Spleen (tissue), 11 donors: ENCODE data around the gene RNPEP. TPM values are rescaled to one million over a fixed set of nuclear protein-coding genes. Genes with fewer than 3 reads are reported as not detected.

Experiments used
- DNase-seq: peaks from one replicate; pipeline ENCODE4 v3.0.0-alpha.2; 2020
- H3K27ac ChIP-seq, 8 donors: fragments of 200-600 bp; sonication (generic) in 7 of 8; 1 replicate in 4 of 8; 2 replicates in 4 of 8; pipeline versions ENCODE4 v1.5.0 to v1.8.0; 2016 to 2021; ENCODE audit warnings: inconsistent platforms in 4 of 8, mild to moderate bottlenecking in 4 of 8, moderate library complexity in 1 of 8
- H3K27me3 ChIP-seq, 7 donors: fragments of 200-600 bp; sonication (generic) in 6 of 7; replicated peaks in 1 of 7; 1 replicate in 4 of 7; 2 replicates in 3 of 7; pipeline versions ENCODE4 v1.5.0 to v1.8.0; 2016 to 2021; ENCODE audit warnings: inconsistent platforms in 3 of 7, mild to moderate bottlenecking in 1 of 7
- H3K36me3 ChIP-seq, 6 donors: fragments of 200-600 bp; sonication (generic) in 5 of 6; 1 replicate in 4 of 6; 2 replicates in 2 of 6; pipeline versions ENCODE4 v1.5.0 to v1.8.0; 2016 to 2021; ENCODE audit warnings: inconsistent platforms in 2 of 6
- H3K4me1 ChIP-seq, 6 donors: fragments of 200-600 bp; sonication (generic) in 5 of 6; 1 replicate in 3 of 6; 2 replicates in 3 of 6; pipeline versions ENCODE4 v1.5.0 to v1.8.0; 2016 to 2021; ENCODE audit warnings: inconsistent platforms in 3 of 6
- H3K4me3 ChIP-seq, 8 donors: fragments of 200-600 bp; sonication (generic) in 7 of 8; 1 replicate in 4 of 8; 2 replicates in 4 of 8; pipeline versions ENCODE4 v1.5.0 to v1.8.0; 2016 to 2021; ENCODE audit warnings: inconsistent platforms in 4 of 8, mild to moderate bottlenecking in 4 of 8, moderate library complexity in 2 of 8
- H3K9me3 ChIP-seq, 8 donors: fragments of 200-600 bp; sonication (generic) in 7 of 8; 1 replicate in 4 of 8; 2 replicates in 4 of 8; pipeline versions ENCODE4 v1.5.0 to v1.8.0; 2016 to 2021; ENCODE audit warnings: inconsistent platforms in 4 of 8
- CTCF ChIP-seq, 11 experiments: fragments of 200-600 bp in 7 of 11; fragments of 450-650 bp in 4 of 11; sonication (generic) in 4 of 11; IDR thresholded peaks in 8 of 11; conservative IDR thresholded peaks in 3 of 11; 1 replicate in 7 of 11; 2 replicates in 4 of 11; pipeline versions ENCODE4 v1.4.0 to v1.8.0; 2016 to 2021; ENCODE audit warnings: antibody characterized with exemption in 11 of 11, inconsistent platforms in 4 of 11, mild to moderate bottlenecking in 1 of 11
- POLR2A ChIP-seq, 3 donors: fragments of 450-650 bp; IDR thresholded peaks; one replicate each; pipeline ENCODE4 v1.5.1; 2017; ENCODE audit warnings: antibody characterized with exemption in 3 of 3, mild to moderate bottlenecking in 1 of 3
- POLR2AphosphoS5 ChIP-seq, 3 donors: sonication (generic); formaldehyde crosslinking; IDR thresholded peaks; one replicate each; pipeline ENCODE4 v1.5.1; 2017; ENCODE audit warnings: antibody characterized with exemption in 3 of 3
- WGBS, 5 donors: extraction: QIAGEN DNeasy Blood & Tissue Kit in 3 of 5; methylation state at CpG; one replicate each; pipeline versions ENCODE4 v1.1.5 to v1.1.7; 2013 to 2018; 5-methylcytosine and 5-hydroxymethylcytosine counted together
- intact Hi-C: fragments of 100-400 bp; cut with DNase I; formaldehyde crosslinking; loops from one replicate; pipeline ENCODE4 v1.15.0; 2023; ENCODE audit warnings: low total_unique reads
- polyA plus RNA-seq, 3 donors: library from polyadenylated mRNA; stranded (reverse); fragments of 200-250 nt; gene quantifications; one replicate each; pipeline ENCODE4 v1.2.1, GENCODE V29; 2013
- total RNA-seq, 7 donors: library from RNA; depleted of rRNA in 3 of 7; stranded (reverse); fragments of >200 nt in 3 of 7; fragmentation: NEBNext Ultra II Directional in 4 of 7; extraction: Animal tissue kit (Norgen Biotek cat#: 25700) in 4 of 7; gene quantifications; one replicate each; pipeline versions ENCODE4 v1.1.0 to v1.2.1, GENCODE V29; 2016 to 2021
- donor health status: healthy with polysubstance abuse.
- donor health status: DM: no; HTN: no; CAD: no; lungs with moderate emphysema.
- donor health status: DM: no; HTN: no; CAD: no.
- donor health status: Bipolar disorder and iron deficiency.
- donor health status: healthy.
- donor health status: DM: no; HTN: no; CAD: no.
- donor health status: DM: yes; HTN: yes; CAD: no.

RNPEP gene
- total and polyA plus RNA-seq, 10 donors: 24.8 to 69.0 (median 57.3) TPM

DNA sequence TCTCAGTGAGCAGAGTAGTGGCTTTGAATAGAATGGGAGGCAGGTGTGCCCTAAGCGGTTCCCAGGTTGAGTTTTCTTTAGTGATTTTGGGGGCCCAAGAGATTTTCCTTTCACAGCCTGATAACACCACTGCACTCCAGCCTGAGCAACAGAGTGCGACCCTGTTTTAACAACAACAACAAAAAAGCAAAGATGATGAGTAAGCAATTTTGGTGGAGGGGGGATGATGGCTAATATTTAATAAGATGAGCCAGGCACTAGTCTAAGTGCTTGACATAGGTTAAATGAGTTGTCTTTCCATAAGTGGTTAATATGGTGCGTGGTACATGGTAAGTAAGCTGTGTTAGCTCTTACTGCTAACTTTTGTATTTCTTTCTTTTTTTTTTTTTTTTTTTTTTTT is 2.0 kb downstream of the RNPEP start:
- no peak for DNase-seq
- Histone ChIP-seq H3K4me3 (peak overlapping the region in 1 of 8 donors; percentile 100), H3K27me3 (no peaks in the 10 kb centered on the region), H3K4me1 (peaks cover 12 to 37% (median 24%) of the 10 kb centered on the region in 6 donors), H3K27ac (no peak overlapping the region), H3K36me3 (peaks cover 0 to 18% (median 9%) of the 10 kb centered on the region in 6 donors), H3K9me3 (no peaks in the 10 kb centered on the region)
- WGBS, 5 donors: 94 to 98% (median 95%) methylated on average over 3 of the region's 3 CpGs
- no peak for TF ChIP-seq CTCF (IDR thresholded peaks at IDR 0.05 in 8 of 11, conservative IDR thresholded peaks at IDR 0.05 in 3 of 11)
- no peak for TF ChIP-seq POLR2AphosphoS5 (IDR thresholded peaks at IDR 0.05)
- no peak for TF ChIP-seq POLR2A (IDR thresholded peaks at IDR 0.05)
- intact Hi-C loops: no loop called here

DNA sequence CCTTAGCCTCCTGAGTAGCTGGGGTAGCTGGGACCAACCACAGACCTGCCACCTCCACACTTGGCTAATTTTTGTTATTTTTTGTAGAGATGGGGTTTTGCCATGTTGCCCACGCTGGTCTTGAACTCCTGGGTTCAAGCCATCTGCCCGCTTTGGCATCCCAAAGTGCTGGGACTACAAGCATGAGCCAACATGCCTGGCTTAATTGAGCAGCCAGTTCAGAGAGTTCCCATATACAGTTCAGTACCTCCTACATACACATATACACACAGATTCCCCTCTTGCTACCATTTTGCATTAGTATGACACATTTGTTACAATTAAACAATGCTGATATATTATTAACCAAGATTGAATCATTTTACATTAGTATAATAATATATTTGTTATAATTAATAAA is 2.9 kb downstream of the RNPEP start:
- DNase-seq: no peak
- peaks cover 0 to 27% (median 18%) of the 10 kb centered on the region in 6 donors for H3K36me3 ChIP-seq
- intact Hi-C loops: no loop called here
- H3K9me3 ChIP-seq: no peaks in the 10 kb centered on the region
- no peak for TF ChIP-seq POLR2A (IDR thresholded peaks at IDR 0.05)
- no peak for TF ChIP-seq POLR2AphosphoS5 (IDR thresholded peaks at IDR 0.05)
- TF ChIP-seq CTCF (IDR thresholded peaks at IDR 0.05 in 8 of 11, conservative IDR thresholded peaks at IDR 0.05 in 3 of 11): no peak
- H3K4me3 ChIP-seq: no peak overlapping the region
- no peaks in the 10 kb centered on the region for H3K27me3 ChIP-seq
- WGBS, 5 donors: 71 to 98% (median 97%) methylated on average over 2 of the region's 2 CpGs
- H3K4me1 ChIP-seq: peaks cover 12 to 44% (median 27%) of the 10 kb centered on the region in 6 donors
- H3K27ac ChIP-seq: no peak overlapping the region

GRCh38 chr1:201988601-201989000 is 6.2 kb downstream of the RNPEP start:
- peak; percentile 41 for DNase-seq
- Histone ChIP-seq H3K4me3 (no peak overlapping the region), H3K27ac (no peak overlapping the region), H3K4me1 (peaks cover 4 to 33% (median 19%) of the 10 kb centered on the region in 6 donors), H3K9me3 (no peaks in the 10 kb centered on the region), H3K27me3 (no peaks in the 10 kb centered on the region), H3K36me3 (peaks cover 0 to 60% (median 45%) of the 10 kb centered on the region in 6 donors)
- intact Hi-C loops: no loop called here
- no peak for TF ChIP-seq POLR2A (IDR thresholded peaks at IDR 0.05)
- no peak for TF ChIP-seq CTCF (IDR thresholded peaks at IDR 0.05 in 8 of 11, conservative IDR thresholded peaks at IDR 0.05 in 3 of 11)
- WGBS, 5 donors: 80 to 95% (median 90%) methylated on average over 6 to 7 of the region's 7 CpGs

DNA sequence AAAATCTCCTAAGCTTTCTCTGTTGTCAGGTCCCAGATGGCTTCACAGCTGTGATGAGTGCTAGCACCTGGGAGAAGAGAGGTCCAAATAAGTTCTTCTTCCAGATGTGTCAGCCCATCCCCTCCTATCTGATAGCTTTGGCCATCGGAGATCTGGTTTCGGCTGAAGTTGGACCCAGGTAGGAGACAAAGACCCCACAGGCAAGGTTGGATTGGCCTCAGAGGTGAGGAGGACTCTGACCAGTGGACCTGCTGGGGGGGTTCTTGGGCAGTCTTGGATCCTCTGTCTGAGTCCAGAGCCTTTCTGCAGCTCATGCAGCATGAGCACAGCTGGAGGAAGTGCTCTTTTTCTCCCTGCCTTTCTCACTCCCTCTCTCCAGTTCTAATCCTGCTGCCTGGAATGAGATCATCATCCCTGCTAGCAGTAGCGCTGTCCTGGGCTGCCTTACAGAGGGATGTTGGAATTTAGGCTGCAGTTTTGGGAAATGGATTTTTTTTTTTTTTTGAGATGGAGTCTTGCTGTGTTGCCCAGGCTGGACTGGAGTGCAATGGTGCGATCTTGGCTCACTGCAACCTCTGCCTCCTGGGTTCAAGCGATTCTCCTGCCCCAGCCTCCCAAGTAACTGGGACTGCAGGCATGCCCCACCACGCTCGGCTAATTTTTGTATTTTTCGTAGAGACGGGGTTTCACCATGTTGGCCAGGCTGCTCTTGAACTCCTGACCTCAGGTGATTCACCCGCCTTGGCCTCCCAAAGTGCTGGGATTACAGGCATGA is 7.1 kb downstream of the RNPEP start:
- Histone ChIP-seq H3K4me3 (no peak overlapping the region), H3K27ac (peak overlapping the region in 3 of 8 donors; percentile 25 to 43 (median 39)), H3K9me3 (no peaks in the 10 kb centered on the region), H3K27me3 (no peaks in the 10 kb centered on the region), H3K4me1 (peaks cover 0 to 24% (median 10%) of the 10 kb centered on the region in 6 donors), H3K36me3 (peaks cover 0 to 69% (median 49%) of the 10 kb centered on the region in 6 donors)
- peak; percentile 16 for DNase-seq
- 91 to 95% (median 93%) methylated on average over 10 of the region's 10 CpGs for WGBS, 5 donors
- intact Hi-C loops: no loop called here
- TF ChIP-seq POLR2AphosphoS5 (IDR thresholded peaks at IDR 0.05) (no peak), CTCF (IDR thresholded peaks at IDR 0.05 in 8 of 11, conservative IDR thresholded peaks at IDR 0.05 in 3 of 11) (no peak), POLR2A (IDR thresholded peaks at IDR 0.05) (no peak)
